ENCODE results near the gene KRT33B.
"Not testable (repeated sequence)": the region's sequence is repeated elsewhere in the genome, so short reads cannot be mapped to it uniquely, and the experiment has no call there.

Gene KRT33B

DNA sequence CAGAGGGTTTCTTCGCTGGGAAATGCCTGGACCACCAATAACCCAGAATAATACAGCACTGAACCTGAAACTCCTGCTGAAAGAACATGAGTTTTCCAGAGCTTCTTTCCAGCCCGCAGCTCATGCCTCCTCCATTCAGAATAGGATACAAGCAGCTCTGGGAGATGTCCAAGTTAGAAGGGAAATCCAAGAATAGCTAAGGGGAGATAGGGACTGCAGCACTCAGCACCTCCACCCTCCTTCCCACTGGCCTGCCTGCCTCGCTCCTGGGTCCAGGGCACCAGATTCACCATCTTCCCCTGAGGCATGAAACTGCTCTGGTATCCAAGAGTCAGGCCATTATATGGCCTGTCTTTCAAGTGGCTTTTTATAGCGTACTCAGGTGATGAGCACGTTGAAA is 23.7 kb upstream of the KRT33B start:
- DNase-seq: no peak

DNA sequence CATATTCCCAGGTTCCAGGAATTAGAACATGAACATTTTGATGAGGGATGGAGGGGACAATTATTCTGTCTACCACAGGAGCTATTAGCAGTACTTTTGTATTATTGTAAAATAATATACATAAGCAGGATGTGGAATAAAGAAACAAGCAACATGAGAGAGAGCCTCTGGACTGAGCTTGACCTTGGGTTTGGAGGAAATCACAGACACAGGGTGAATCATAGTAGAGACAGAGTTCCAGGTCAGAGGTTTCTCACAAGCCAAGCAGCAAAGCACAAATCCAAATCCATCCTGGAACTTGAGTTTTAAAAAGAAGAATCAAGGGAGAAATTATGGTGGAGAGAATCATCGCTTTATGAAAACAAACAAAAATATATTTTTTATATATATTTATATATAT is 22.7 kb upstream of the KRT33B start:
- DNase-seq: no peak

DNA sequence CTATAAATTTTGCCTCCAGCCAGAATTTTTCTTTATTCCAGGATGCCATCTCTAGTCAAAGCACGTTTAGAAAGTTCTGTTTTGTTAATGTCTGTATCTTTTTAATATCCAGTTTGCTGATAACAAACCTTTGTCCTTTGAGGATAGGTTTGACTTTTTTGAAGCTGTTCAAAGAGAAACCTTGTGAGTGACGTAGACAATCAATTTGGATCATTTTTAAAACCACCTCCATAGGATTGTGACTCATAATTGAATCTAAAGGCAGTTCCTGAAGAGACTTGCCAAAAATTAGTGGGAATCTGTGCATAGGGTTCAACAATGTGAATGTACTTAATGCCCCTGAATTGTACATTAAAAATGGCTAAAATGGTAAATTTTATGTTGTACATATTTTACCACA is 21.9 kb upstream of the KRT33B start:
- DNase-seq: no peak

DNA sequence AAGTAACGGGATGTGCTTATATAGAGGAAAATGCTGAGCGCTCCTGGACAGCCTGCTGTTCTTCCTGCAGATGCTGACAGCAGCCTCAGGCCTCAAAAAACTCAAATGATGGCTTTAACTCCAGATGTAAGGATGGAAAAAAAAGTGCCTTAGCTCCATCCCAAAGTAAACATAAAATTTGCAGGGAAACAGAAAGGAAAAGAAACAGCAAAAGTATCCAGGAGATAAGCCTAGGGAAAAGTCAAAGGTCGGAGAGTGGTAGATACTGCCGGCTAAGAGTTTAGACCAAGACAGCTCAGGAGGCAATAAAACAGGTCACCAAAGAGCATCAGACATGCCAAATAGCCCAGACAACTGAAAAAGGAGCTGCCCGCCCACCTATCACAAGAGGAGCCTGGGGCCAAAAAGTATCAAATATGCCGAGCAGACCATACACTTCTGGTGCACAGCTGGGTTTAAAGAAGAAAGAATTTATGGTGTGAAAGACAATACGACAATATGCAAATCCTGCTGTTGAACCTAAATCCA is 20.9 kb upstream of the KRT33B start:
- no peak for DNase-seq

DNA sequence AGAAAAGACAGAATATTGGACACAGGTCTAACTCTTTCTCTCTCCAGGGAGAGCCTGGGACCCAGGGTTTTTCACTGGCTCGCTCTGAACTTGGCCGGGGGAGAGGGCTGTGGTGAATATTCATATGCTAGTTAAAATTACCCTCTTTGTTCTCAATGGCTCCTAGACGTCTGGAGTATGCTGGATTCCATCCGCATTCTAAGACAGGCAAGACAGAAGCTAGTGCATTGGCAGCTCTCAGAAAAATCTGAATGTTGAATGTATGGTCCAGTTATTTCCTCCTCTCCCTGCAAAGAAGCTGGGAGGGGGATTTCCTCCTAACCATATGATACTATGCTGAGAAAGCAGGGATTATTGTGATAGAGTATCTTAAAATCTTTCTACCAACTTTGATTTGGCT is 18.1 kb upstream of the KRT33B start:
- no peak for DNase-seq

DNA sequence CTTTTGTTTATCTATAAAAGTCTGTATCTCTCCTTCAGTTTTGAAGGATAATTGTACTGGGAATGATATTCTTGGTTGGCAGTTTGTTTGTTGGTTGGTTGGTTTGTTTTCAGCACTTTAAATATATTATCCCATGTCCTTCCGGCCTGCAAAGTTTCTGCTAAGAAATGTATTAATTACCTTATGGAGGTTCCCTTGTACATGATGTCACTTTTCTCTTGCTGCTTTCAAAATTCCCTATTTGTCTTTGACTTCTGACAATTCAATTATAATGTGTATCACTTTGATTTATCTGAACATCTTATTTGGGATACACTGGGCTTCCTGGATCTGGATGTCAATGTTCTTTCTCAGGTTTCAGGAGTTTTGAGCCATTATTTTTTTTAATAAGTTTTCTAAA is 16.6 kb upstream of the KRT33B start:
- DNase-seq: no peak

DNA sequence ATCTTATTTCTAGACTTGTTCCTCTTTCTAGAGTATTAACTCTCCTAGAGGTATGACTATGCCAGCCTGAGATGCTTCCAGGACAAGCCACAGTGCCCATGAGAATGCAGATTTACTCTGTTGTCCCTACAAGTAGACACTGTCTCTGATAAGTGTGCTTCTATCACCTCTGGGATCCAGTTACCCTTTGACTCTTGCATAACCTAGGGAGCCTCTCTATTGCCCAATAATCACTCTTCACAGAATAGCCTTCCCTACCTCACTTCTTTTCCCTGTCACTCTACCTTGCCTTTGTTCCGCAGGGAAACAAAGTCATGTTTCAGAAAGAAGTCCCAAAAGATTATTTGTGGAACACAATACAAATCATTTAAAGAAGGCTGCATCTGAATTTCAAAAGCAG is 14.1 kb upstream of the KRT33B start:
- no peak for DNase-seq

DNA sequence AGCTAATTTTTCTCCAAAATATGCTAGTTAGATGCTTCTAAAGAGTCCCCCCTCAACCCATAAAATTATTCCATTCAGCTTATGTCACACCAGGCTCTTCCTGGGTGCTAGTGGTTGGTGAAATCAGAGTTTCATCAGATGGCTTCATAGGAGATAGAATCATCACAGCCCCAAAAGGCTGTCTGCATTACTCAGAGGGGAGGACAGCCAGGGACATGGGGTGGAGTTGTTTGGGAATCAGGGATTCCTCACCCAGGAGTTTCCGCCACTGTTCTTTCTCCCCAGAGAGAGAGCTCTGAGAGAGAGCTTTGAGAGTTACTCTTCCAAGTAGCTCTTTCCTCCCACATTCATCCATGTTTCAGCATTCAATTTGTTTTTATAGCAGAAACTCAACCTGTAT is 12.8 kb upstream of the KRT33B start:
- no peak for DNase-seq

DNA sequence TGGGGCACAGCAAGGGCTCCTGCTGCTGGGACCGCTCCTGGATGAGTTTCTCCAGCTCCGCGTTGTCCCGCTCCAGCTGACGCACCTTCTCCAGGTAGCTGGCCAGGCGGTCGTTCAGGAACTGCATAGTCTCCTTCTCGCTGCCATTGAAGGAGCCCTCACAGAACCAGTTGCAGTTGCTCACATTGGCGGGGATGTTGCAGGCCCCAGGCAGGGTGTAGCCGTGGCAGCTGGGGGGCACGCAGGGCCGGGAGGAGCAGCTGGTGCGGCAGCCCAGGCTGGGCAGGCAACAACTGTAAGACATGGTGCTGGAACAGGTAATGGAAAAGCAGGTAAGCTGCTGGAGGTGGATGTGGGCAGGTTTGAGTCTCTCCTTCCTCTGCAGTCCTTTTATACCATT is 12.3 kb upstream of the KRT33B start, which contains the start of gene KRT34:
Gene KRT34 (minus strand): TSS at position 364 of the 400 bp plus-strand sequence. CDS start 60 bp downstream, at position 304.
- not testable (repeated sequence) for DNase-seq

DNA sequence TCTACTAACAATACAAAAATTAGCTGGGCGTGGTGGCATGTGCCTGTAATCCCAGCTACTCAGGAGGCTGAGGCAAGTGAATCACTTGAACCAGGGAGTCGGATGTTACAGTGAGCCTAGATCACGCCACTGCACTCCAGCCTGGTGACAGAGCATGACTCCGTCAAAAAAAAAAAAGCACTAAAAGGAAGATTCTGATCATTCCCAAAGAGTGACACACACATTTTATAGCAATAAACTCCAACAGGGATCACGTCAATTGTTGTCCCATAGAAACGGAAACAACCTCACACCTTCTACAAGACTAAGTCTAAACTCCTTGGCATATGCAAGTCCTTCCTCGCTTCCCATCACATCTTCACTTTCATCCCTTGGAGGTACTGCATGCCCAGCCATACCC is 10.5 kb upstream of the KRT33B start:
- DNase-seq: not testable (repeated sequence)

DNA sequence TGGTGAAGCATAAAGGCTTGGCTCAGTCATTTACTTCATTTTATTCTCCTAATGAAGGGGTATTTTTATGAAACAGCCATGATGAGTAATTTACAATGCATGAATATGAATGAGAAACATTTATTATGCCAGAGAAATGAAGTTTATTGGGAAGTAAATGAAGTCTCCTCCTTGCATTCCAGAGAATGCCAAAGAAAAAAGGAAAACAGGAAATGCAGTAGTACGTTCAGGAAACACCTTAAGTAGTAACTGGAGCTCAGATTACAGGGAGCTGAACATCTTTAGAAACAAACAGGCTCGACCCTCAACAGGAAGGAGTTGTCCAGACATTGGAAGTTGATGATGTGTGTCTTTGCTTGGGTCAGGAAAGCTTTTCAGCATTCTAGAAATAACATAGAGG is 7.9 kb upstream of the KRT33B start:
- no peak for DNase-seq

DNA sequence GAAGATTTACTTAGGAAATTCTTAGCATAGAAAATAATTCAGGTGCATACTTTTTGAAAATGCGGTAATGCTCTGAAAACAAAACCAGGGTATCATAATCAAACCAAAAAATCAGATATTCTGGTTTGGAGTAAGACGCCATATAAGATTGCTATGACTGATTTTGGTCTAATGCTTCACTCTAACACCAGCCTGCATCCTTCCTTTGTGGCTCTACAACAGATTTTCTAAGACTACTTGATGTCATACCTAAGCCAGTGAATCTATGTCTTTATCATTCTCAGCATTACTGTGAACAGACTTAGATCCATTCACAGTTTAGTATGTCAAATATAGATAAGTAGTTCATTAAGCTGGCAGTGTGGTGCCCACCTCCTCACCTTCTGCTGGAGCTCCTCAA is 590 bp downstream of the KRT33B start:
- no peak for DNase-seq

DNA sequence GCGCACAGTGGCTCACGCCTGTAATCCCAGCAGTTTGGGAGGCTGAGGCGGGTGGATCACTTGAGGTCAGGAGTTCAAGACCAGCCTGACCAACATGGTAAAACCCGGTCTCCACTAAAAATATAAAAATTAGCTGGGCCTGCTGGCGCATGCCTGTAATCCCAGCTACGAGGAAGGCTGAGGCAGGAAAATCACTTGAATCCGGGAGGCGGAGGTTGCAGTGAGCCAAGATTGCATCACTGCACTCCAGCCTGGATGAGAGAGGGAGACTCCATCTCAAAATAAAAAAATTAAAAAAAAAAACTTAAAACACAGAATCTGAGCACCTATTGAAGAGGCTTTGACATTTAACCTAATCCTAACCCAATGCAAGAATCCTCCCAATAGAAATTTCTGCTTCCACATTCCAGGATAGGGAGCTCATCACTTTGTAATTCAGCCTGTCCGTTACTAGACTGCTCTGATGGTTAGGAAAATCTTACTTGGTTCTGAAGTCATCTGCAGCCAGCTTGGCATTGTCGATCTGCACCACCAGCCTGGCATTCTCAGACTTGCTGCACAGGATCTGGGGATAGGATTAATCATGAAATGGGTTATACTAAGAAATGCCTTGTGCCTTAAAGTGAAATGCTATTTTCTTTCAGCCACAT is 2.1 kb downstream of the KRT33B start:
- no peak for DNase-seq

DNA sequence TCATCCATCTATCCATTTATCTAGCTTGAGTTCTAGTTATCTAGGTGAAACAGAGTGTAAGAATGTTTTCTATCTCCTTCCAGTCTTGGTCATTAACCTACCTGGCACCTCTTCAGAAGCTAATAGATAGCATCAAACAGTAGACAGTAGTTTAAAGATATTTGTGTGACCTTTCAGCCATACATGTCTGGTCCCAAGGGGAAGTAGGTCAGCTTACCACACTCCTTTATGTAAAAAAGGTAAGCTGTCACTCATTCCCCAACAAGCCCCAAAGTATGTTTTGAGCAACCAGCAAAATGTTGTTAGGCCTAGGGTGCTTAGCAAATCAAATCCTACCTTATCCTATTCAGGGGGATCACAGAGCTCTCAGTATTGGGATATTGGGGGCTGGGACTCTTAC is 3.5 kb downstream of the KRT33B start:
- DNase-seq: no peak

DNA sequence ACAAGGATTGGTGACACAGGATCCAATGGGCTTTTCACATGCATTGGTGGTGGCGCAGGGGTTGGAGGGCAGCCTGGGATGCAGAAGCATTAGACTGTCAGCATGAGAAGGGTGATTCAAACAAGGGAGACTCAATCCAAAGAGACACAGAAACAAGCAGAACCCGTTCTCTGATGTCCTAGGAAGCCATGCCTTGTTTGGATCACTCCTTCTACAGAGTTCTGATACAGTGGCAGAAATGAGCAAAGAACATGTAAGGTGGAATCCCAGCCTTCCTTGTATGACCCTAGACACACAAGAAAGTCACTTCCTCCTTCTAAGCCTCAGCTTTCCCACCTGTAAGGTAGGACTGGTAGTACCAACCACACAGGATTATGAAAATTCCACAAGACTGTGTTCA is 5.7 kb downstream of the KRT33B start:
- no peak for DNase-seq

DNA sequence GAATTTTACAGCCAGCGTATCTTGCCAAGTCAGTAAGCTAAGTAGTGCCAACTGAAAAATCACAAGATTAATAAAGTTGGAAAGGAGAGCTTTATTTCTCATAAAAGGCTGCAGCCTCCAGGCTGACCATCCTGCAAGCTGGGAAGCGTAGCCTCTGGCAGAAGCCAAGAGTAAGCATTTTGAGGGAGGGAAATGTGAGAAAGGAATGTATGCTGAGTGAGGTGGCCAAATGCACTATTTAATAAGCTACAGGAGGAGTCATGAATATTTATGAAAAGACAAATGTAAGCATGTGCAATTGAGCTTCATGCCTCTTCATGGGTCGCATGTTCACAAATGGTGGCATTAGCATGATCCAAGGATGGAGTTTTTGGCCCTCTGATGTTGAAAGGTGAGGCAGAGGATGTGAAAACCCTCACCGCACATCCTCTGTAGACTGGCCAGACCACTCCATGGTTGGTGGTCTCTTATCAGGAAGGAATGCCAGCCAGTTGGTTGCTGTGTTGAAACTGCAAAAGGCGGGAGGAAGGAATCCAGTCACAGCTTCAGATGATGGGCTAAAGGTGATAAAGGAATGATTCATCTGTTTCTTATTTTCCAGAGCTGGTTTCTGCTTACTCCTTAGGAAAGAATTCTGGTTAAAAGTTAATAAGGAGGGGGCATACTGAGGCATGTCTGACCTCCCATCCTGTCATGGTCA is 9.2 kb downstream of the KRT33B start:
- DNase-seq: no peak

DNA sequence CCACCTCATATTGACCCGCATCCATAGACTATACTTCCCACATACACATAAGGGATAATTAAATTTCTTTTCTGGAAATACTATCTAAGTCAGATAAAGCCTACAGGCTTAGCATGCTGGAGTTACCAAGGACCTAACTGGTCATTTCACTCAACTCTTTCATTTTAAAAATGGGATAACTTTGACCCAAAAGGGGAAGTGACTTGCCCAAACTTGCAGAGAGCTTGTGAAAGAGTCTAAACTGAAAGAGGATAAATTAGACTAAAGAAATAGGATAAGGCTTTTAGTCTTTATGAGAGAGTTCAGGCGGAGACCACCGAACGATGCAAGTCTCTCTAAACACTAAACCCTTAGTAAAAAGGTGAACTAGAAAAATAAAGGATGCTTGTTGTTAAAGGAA is 15.1 kb downstream of the KRT33B start:
- no peak for DNase-seq

DNA sequence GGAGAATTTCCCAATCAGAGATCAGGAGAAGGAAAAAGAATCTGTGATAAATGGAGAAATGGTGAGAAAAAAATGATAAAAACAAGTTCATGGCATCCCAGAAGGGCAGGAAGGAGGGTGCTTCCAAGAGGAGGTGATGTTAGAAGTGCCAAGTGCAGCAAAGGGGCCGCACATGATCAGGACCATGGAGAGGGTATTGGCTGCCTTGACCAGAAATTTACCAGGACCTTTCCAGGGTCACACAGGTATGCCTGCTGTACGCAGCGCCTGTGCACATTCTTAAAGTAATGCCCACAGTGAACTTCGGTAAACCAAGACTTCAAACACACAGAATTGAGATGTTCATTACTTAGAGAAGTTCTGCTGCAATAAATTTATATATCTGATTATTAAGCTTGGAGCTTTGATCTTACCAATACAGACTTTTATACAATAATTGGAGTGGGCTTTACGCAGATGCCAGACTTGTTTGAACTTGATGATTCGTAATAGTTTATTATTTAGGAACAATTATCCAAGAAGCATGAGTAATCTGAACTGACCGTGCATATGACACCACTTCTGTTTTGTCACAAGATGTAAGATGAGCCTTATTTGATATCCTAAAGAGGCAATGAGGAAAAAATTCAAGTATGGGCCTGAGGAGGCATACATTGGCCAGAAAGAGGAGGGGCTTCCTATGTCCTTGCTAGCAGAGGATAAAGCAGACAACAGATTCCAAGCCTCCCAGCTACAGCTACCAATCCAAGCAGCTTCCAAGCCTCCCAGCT is 16.8 kb downstream of the KRT33B start:
- no peak for DNase-seq

DNA sequence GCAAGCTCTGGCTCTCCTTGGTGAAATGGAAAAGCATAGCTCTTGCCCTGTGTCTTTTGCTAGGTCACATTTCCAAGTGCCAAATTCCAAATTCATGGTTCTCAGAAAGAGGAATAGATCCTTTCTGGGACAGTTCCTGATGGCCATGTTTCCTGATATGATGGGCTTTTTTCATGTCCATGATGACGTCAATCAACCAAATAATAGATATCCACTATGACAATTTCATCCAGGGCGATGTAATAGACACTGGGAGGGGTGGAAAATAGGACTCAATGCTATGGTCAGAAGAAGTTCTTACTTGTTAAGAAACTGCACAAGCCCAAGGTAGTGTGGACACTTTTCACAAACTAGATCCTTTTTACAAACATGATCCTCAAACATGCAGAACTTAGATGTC is 18.4 kb downstream of the KRT33B start:
- no peak for DNase-seq

DNA sequence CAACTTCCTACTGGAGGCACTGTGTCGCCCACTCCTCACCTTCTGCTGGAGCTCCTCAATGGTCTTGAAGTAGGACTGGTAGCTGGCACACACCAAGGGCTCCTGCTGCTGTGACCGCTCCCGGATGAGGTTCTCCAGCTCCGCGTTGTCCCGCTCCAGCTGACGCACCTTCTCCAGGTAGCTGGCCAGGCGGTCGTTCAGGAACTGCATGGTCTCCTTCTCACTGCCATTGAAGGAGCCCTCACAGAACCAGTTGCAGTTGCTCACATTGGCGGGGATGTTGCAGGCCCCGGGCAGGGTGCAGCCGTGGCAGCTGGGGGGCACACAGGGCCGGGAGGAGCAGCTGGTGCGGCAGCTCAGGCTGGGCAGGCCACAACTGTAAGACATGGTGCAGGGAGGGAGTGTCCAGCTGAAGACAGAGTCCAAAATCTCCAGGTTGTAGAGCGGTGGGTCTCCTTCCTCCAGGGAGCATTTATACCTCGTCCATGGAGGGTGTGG is 19.2 kb downstream of the KRT33B start, which contains the start of gene KRT33A:
Gene KRT33A (minus strand): TSS at position 448 of the 498 bp plus-strand sequence. CDS start 61 bp downstream, at position 387.
- DNase-seq: not testable (repeated sequence)

DNA sequence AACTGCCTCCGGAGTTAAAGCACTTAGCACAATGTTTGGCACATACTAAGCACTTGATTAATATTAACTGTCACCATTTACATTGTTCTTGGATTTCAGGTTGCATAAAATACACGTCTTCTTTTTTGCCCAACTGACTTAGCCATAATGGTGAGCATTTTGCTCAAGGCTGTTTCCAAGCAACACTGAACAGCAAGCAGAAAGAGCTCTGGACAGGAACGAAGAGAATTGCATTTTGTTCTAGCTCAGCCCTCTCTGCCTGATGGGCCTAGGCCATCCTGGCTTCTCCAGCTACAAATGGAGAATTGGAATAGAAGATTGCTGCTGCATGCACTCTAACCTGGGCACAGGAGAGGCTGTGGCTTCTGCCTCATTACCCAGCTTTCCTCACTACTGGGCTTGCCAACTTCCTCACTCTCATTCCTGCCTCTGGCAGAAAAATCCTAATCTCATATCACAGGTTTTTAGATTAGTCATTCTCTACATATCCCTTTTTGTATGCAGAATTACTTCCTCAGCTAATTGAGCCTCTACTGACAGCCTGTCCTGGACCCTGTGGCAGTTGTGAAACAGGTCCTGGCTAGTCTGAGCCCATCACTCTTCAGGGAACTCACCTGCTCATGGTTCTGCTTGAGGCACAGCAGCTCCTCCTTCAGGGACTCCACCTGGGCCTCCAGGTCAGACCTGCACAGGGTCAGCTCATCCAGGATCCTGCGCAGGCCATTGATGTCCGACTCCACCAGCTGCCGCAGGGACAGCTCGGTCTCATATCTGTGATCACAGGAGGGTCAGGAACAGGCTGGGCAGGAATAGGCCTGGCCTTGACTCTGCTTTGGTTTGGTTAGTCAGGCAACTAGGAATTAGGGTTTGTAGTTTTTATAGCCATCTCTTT is 21.5 kb downstream of the KRT33B start:
- DNase-seq: no peak

DNA sequence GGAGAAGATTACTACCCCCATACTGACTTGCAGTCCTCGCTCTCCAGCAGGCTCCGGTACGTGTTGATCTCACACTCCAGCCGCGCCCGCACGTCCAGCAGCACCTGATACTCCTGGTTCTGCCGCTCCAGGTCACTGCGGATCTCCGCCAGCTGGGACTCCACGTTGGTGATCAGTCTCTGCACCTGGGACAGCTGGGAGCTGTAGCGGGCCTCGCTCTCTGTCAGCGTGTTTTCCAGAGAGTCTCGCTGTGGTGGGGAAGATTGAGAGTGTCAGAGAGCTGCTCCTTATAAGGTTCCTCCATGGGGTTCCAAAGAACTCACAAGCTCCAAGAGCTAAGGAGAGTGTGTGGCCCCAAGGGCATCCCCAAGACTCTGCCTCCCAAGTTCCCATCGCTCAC is 23.2 kb downstream of the KRT33B start:
- DNase-seq: not testable (repeated sequence)

Measured in NCI-H2029 (cell line).